Skeletal muscle cell (primary cell): ENCODE measurements around the gene GPR55.
A peak's percentile ranks its signal among the peaks of the same experiment; 100 is the strongest.
"Not testable (repeated sequence)": the region's sequence is repeated elsewhere in the genome, so short reads cannot be mapped to it uniquely, and the experiment has no call there.

ENCODE experiments used
- DNase-seq: peaks from one replicate; pipeline ENCODE4 v3.0.0-alpha.2; 2010; ENCODE audit warnings: low read depth
- H3K4me3 ChIP-seq: 2 replicates; pipeline ENCODE4 v1.5.1; 2011; ENCODE audit warnings: low read depth, mild to moderate bottlenecking, control low read depth, low read length, moderate library complexity

The GPR55 gene, protein sequence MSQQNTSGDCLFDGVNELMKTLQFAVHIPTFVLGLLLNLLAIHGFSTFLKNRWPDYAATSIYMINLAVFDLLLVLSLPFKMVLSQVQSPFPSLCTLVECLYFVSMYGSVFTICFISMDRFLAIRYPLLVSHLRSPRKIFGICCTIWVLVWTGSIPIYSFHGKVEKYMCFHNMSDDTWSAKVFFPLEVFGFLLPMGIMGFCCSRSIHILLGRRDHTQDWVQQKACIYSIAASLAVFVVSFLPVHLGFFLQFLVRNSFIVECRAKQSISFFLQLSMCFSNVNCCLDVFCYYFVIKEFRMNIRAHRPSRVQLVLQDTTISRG

DNA sequence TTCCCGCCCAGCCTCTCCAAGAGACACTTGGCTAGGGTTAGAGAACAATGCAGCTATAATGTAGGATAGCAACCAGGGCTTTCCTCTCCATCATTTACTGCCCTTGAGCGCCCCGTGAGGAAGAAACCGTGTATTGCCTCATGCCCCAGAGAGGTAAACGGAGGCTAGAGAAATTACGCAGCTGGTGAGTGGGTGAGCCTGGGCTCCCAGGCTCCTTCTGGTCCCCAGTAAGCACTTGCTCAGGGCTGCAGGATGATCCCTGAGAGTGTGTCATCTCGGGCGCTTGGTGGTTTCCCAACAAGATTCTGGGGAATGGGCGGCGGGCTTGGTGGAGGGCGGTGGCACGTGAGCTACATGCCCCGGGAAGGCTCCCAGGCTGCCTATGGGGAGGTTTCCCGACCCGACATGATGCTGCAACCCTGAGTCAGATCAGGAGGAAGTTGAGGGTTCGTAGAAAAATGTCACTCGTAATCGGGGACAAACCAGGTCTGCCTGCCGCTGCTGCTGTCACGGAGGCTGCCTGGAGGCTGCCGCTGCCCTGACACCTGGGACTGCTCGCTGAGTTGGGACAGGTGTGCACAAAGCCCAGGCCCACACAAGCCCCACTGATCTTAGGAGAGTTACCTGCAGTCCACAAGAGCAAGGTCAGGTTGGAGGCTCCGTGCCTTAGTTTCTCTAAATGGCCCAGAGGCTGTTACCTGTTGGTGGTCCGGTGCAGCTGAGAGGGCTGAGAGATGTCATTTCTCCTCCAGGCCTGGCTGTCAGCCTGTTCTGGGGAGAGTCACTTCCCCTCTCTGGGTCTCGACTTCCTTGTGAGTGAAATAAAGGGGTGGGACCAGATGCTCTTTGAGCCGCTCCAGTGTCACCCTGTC, at the start of gene GPR55:
GPR55 (minus strand) TSS at position 773 of the 872 bp plus-strand sequence. CDS start 14,280 bp downstream, outside the sequence.
- DNase-seq: no peak
- H3K4me3 ChIP-seq: no peak within 1 kb of the TSS

DNA sequence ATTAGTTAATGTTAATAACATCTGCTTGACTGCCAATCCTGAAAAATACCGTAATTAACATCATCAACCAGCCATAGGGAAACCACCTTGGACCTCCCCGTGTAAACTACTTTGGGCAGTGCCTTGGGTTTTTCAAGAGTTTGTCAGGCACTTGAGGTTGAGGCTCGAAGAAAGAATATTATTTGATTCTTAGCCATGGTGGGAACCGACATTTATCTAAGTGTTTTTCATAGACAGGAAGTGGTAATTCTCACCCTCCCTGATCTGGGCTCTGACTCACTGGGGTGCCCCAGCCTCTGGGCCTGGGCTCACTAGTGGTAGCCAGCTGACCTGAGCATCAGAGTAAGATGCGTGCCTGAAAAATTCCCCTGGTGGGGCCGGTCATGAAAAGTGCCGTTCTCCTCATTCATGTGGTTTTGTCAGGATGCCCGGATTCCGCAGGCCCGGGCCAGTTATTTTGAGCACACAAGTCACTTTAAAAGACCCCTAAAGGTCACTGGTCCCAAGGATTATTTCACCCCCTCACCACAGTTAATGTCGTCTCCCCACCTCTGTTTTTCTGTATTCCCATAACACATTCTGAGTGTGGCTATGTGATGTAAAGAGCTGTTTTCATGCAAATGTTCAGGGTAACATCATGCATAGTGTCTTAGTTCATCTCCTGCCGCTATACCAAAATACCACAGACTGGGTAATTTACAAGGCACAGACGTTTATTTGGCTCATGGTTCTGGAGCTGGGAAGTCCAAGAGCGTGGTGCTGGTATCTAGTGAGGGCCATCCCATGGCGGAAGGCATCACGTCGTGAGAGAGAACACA, 49.3 kb upstream of the GPR55 start:
- H3K4me3 ChIP-seq: no peak overlapping the region
- peak; percentile 19 for DNase-seq

- DNase-seq: no peak
- H3K4me3 ChIP-seq: no peak overlapping the region
These were observed 47.0 kb upstream of the GPR55 start for GRCh38 chr2:230972046-230972445.

DNA sequence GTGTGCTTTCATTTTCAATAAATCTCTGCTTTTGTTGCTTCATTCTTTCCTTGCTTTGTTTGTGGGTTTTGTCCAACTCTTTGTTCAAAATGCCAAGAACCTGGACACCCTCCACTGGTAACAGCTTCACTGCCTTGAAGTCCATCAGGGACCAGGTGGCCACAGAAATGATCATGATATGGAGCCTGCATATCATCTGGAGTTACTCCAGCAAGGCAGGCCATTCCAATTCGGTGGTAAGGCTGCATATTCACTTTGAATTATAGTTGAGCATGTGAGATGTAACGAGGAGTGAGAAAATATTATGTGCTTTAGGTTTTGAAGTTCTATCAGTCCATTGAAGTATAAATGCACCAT, 44.6 kb upstream of the GPR55 start:
- DNase-seq: no peak
- no peak overlapping the region for H3K4me3 ChIP-seq

GRCh38 chr2:230968921-230969658, 44.0 kb upstream of the GPR55 start:
- DNase-seq: no peak
- H3K4me3 ChIP-seq: no peak overlapping the region

DNA sequence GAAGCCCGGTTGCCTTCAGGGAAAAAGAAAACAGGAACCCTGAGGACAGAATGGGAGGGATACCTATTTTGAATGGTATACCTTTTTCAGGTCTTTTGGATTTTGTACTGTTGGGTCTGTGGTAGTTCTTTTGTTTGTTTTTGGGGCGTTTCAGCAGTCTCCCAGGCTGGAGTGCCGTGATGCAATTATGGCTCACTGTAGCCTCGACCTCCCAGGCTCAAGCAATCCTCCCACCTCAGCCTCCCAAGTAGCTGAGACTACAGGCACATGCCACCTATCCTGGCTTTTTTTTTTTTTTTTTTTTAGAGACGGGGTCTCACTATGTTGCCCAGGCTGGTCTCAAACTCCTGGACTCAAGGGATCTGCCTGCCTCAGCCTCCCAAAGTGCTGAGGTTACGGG, 43.3 kb upstream of the GPR55 start:
- not testable (repeated sequence) for DNase-seq, H3K4me3 ChIP-seq

DNA sequence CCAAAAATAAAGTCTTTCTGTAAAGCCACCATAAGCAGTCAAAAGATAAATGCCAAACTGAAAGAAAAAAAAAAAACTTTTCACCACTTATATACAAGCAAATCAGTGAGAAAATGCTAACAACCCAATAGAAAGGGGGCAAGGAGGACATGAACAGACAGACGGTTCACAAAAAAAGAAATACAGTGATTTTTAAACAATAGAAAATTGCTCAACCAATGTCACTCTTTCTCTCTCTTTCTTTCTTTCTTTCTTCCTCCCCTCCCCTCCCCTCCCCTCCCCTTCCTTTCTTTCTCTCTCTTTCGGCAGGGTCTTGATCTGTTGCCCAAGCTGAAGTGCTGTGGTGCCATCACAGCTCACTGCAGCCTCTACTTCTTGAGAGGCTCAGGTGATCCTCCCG, 42.1 kb upstream of the GPR55 start:
- DNase-seq: no peak
- no peak overlapping the region for H3K4me3 ChIP-seq

- no peak for DNase-seq
- no peak overlapping the region for H3K4me3 ChIP-seq
These were observed 39.2 kb upstream of the GPR55 start for GRCh38 chr2:230964136-230964730.

- no peak overlapping the region for H3K4me3 ChIP-seq
- no peak for DNase-seq
These were observed 36.0 kb upstream of the GPR55 start for GRCh38 chr2:230961091-230961491.

GRCh38 chr2:230960026-230960425, 35.0 kb upstream of the GPR55 start:
- DNase-seq: no peak
- H3K4me3 ChIP-seq: no peak overlapping the region

DNA sequence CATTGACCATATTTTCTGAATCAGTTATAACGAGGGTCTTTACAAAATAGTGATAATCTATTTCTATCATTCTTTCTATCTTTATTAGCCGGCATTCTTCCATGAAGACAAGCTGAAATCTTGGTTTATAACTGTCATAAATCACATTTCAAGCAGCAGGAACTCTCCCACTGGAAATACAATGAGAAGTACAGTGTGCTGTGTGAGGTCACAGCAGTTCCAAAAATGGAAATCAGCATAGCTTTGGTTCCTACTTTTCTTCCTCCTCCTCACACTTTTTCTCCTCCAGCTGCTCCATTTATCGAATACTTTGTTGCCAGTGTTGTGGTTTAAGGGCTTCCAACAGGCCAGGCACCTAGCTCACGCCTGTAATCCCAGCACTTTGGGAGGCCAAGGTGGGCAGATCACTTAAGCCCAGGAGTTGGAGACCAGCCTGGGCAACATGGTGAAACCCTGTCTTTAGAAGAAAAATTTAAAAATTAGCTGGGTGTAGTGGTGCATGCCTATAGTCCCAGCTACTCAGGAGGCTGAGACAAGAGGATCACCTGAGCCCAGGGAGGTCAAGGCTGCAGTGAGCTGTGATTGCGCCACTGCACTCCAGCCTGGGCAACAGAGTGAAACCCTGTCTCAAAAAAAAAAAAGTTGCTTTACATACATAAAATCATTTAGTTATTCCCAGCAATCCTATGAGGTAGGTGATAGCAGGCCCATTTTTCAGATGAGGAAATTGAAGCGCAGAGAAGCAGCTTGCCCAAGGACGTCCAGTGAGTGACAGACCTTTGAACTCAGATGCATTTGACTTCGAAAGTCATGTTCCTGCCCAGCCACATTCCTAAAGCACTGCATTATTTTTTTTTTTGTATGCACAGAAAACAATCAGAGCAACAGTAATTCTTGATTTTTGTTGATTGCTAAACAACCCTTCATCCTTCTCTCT, 34.0 kb upstream of the GPR55 start:
- no peak for DNase-seq
- no peak overlapping the region for H3K4me3 ChIP-seq

GRCh38 chr2:230957756-230958391, 32.8 kb upstream of the GPR55 start:
- H3K4me3 ChIP-seq: peak overlapping the region; percentile 41
- DNase-seq: no peak

DNA sequence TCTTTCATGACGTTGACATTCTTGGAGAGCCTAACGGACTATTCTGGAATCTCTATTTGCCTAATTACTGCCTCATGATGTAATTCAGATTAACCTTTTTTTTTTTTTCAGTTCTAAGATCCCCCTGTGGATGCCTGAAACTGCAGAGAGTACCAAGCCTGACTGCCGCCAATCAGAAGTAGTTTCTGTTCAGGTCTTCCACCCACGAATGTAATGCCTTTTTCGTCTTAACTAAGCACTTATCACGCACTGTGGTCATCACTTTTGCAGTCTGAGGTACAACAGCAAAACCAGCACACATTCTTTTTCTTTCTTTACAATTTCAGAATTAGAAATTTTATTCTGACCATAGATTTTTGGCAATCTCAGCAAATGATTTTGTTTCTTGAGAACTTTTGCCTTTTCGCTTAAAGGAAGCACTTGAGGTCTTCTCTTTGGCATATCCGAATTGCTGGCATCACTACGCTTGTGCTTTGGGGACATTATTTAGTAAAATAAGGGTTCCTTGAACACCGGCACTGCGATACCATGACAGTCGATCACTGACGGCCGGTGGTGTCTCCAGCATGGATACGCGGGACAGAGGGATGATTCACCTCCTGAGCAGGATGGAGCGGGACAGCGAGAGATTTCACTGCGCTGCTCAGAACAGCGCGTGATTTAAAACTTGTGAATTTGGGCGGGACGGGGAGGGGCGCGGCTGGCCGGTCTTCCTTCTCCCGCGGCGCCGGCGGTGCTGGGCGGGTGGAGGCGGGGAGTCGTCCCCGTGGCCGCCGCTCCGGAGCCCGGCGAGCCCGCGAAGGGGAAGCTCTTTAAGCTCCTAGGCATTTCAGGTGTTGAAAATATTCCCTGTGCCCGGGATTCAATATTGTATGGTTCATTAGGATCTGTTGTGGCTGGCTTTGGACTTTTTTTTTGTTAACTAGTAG, 32.0 kb upstream of the GPR55 start:
- peak overlapping the region; percentile 41 for H3K4me3 ChIP-seq
- peak; percentile 14 for DNase-seq

DNA sequence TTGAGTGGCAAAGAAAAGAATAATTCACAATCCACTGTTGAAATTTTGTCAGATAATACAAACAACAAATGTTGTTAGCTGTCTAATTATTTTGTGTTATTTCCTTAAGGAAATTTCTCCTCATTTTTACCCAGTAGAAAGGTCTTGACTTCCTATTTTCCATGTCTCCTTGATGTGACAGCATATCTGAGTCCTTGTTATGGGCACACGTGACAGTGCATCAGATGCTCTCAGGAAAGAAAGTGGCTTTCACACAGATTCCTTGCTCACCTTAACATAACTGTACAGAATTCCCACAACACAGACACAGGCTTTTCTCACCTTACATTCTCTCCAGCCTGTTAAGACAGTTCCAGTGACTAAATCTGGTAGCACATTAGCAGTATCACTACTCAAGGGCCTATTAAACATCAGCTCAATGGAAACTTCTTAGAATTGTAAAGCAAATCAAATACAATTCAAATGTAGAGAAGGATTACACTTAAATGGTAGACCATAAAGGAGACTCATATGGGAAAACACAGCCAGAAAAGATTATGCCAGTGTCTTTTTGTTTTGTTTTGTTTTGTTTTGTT, 30.2 kb upstream of the GPR55 start:
- H3K4me3 ChIP-seq: no peak overlapping the region
- DNase-seq: no peak

- H3K4me3 ChIP-seq: no peak overlapping the region
- no peak for DNase-seq
These were observed 29.7 kb upstream of the GPR55 start for GRCh38 chr2:230954746-230955145.

- H3K4me3 ChIP-seq: no peak overlapping the region
- no peak for DNase-seq
These were observed 28.8 kb upstream of the GPR55 start for GRCh38 chr2:230953845-230954244.
